Panc1 (cell line): ENCODE data around the gene CTNND2. TPM values are rescaled to one million over a fixed set of nuclear protein-coding genes. Genes with fewer than 3 reads are reported as not detected.

Experiments used
- ATAC-seq: fragments of 200-7000 bp; cut with Tn5 transposase; 2 replicates; pipeline ENCODE4 v1.9.1; 2020; ENCODE audit warnings: mild to moderate bottlenecking, moderate library complexity
- BruUV-seq: library from RNA; stranded (reverse); fragments of 400-500 nt; replicated peaks from 2 replicates; lab custom pipeline; 2021; lab: Mats Ljungman, UMichigan
- CTCF ChIA-PET: fragments of 300-600 bp; sonication (Branson Sonifier 250); formaldehyde crosslinking; loops from one replicate; lab custom pipeline; 2022; ENCODE audit warnings: antibody characterized with exemption; lab: Charles Lee
- POLR2A ChIA-PET: fragments of 300-600 bp; sonication (Branson Sonifier 250); formaldehyde crosslinking; loops from one replicate; lab custom pipeline; 2022; ENCODE audit warnings: antibody characterized with exemption; lab: Charles Lee
- DNase-seq: peaks from one replicate; pipeline ENCODE4 v3.0.0-alpha.2; 2010; ENCODE audit warnings: low read depth, low spot score
- H3K27ac ChIP-seq: 2 replicates; pipeline ENCODE4 v1.5.1; 2011; ENCODE audit warnings: mild to moderate bottlenecking, low read length, inconsistent platforms
- H3K27me3 ChIP-seq: fragments of 200-500 bp; sonication (Bioruptor generic); 2 replicates; pipeline ENCODE4 v1.6.0; 2014; ENCODE audit warnings: low read length, inconsistent platforms; ENCODE audit not compliant: control insufficient read depth, insufficient read depth
- H3K36me3 ChIP-seq: fragments of 200-500 bp; sonication (Bioruptor generic); 2 replicates; pipeline ENCODE4 v1.5.1; 2014; ENCODE audit warnings: inconsistent platforms, mild to moderate bottlenecking, low read length, moderate library complexity; ENCODE audit not compliant: control insufficient read depth, insufficient read depth
- H3K4me1 ChIP-seq: 2 replicates; pipeline ENCODE4 v1.5.1; 2011; ENCODE audit warnings: inconsistent platforms, mild to moderate bottlenecking, low read length, moderate library complexity; ENCODE audit not compliant: control insufficient read depth, insufficient read depth
- H3K4me3 ChIP-seq, 2 experiments: 2 replicates each; pipeline ENCODE4 v1.5.1; 2011 to 2012; ENCODE audit warnings: low read depth in 2 of 2, low read length in 2 of 2, mild to moderate bottlenecking in 2 of 2, inconsistent platforms in 1 of 2, moderate library complexity in 1 of 2
- H3K9me3 ChIP-seq: fragments of 200-500 bp; sonication (Bioruptor generic); 2 replicates; pipeline ENCODE4 v1.5.1; 2014; ENCODE audit warnings: low read depth, mild to moderate bottlenecking, inconsistent platforms, low read length, moderate library complexity; ENCODE audit not compliant: control insufficient read depth, insufficient read depth
- CTCF ChIP-seq: fragments of 450-650 bp; IDR thresholded peaks from 2 replicates; pipeline ENCODE4 v1.5.1; 2017; ENCODE audit warnings: mild to moderate bottlenecking
- POLR2AphosphoS5 ChIP-seq: IDR thresholded peaks from 2 replicates; pipeline ENCODE4 v1.6.1; 2012; ENCODE audit warnings: mild to moderate bottlenecking, low read depth, low read length, moderate library complexity
- REST ChIP-seq, 2 experiments: IDR thresholded peaks; 2 replicates each; pipeline ENCODE4 v1.6.1; 2011 to 2012; ENCODE audit warnings: low read depth in 2 of 2, control low read depth in 1 of 2, low read length in 1 of 2, mild to moderate bottlenecking in 1 of 2, moderate library complexity in 1 of 2; ENCODE audit not compliant: insufficient read depth in 1 of 2
- SIN3A ChIP-seq: IDR thresholded peaks from 2 replicates; pipeline ENCODE4 v1.6.1; 2012; ENCODE audit warnings: low read depth, mild to moderate bottlenecking, low read length, moderate library complexity, borderline replicate concordance; ENCODE audit not compliant: insufficient read depth
- TCF7L2 ChIP-seq: IDR thresholded peaks from 2 replicates; pipeline ENCODE4 v1.6.1; 2011; ENCODE audit warnings: mild to moderate bottlenecking, low read depth, low read length, inconsistent platforms
- in situ Hi-C: cut with HindIII; loops from 2 replicates; pipeline ENCODE4 v1.10.0; 2016; ENCODE audit warnings: low sequenced_read_pairs, low pct_unique_long_range_greater_than_20kb
- intact Hi-C: fragments of 100-400 bp; cut with micrococcal nuclease; formaldehyde crosslinking; loops from one replicate; pipeline ENCODE4 v1.10.0; 2022; ENCODE audit not compliant: unreplicated experiment
- total RNA-seq: library from RNA; stranded (reverse); gene quantifications from one replicate; pipeline ENCODE4 v1.2.1, GENCODE V29; 2021; ENCODE audit not compliant: unreplicated experiment

CTNND2 gene
- total RNA-seq, 1 experiment from 2014 or later, result 1.0 TPM

- no peak for DNase-seq
- ChIA-PET POLR2A (no interaction called here), CTCF (no interaction called here)
- Histone ChIP-seq H3K4me3 (no peak overlapping the region), H3K27ac (no peak overlapping the region), H3K36me3 (no peaks in the 10 kb centered on the region), H3K9me3 (no peaks in the 10 kb centered on the region), H3K4me1 (no peaks in the 10 kb centered on the region), H3K27me3 (no peaks in the 10 kb centered on the region)
- no peak for ATAC-seq
- no TSS peak for BruUV-seq
- in situ Hi-C loops (no loop called here), intact Hi-C loops (no loop called here)
- TF ChIP-seq POLR2AphosphoS5, result no peak
- TF ChIP-seq CTCF, result no peak
- TF ChIP-seq REST (IDR thresholded peaks at IDR 0.05; ENCODE audit: insufficient read depth in 1 of 2, low read depth in 2 of 2, low read length in 1 of 2), result no peak
- no peak for TF ChIP-seq TCF7L2
- no peak for TF ChIP-seq SIN3A
These were observed 548.8 kb downstream of the CTNND2 start for GRCh38 chr5:11355491-11355890.

GRCh38 chr5:11346336-11346735, 557.9 kb downstream of the CTNND2 start:
- H3K4me1 ChIP-seq, result no peaks in the 10 kb centered on the region
- ChIA-PET POLR2A (no interaction called here), CTCF (no interaction called here)
- H3K4me3 ChIP-seq, result no peak overlapping the region
- ATAC-seq (no peak), DNase-seq (no peak)
- TF ChIP-seq TCF7L2 (no peak), POLR2AphosphoS5 (no peak), CTCF (no peak), SIN3A (no peak), REST (IDR thresholded peaks at IDR 0.05; ENCODE audit: insufficient read depth in 1 of 2, low read depth in 2 of 2, low read length in 1 of 2) (no peak)
- no peaks in the 10 kb centered on the region for H3K27me3 ChIP-seq
- H3K36me3 ChIP-seq, result no peaks in the 10 kb centered on the region
- no peak overlapping the region for H3K27ac ChIP-seq
- intact Hi-C loops, result no loop called here
- no TSS peak for BruUV-seq
- H3K9me3 ChIP-seq, result no peaks in the 10 kb centered on the region
- in situ Hi-C loops, result no loop called here
